G401.6 (cell line): ENCODE results near the gene KLHDC2.
"Not testable (repeated sequence)": the region's sequence is repeated elsewhere in the genome, so short reads cannot be mapped to it uniquely, and the experiment has no call there.

Experiments used
- FAIRE-seq: peaks from 2 replicates; lab custom pipeline; 2012; peaks lifted over from hg19 to GRCh38; lab: Jason Lieb, UNC

Gene KLHDC2

GRCh38 chr14:49767571-49768300 is at the start of gene KLHDC2:
TSS of gene KLHDC2 (plus strand) at chr14:49768153. CDS start at chr14:49768469, 316 bp downstream.
- no peak for FAIRE-seq

GRCh38 chr14:49720744-49721143 is 47.2 kb upstream of the KLHDC2 start:
- no peak for FAIRE-seq

GRCh38 chr14:49721733-49722435 is 46.1 kb upstream of the KLHDC2 start:
- not testable (repeated sequence) for FAIRE-seq

- FAIRE-seq = no peak
Observed at GRCh38 chr14:49727171-49727570, 40.8 kb upstream of the KLHDC2 start.

- no peak for FAIRE-seq
Observed at GRCh38 chr14:49732896-49733295, 35.1 kb upstream of the KLHDC2 start.

- no peak for FAIRE-seq
Observed at GRCh38 chr14:49733836-49734235, 34.1 kb upstream of the KLHDC2 start.

GRCh38 chr14:49735669-49736068 is 32.3 kb upstream of the KLHDC2 start:
- not testable (repeated sequence) for FAIRE-seq

- FAIRE-seq = no peak
Observed at GRCh38 chr14:49745191-49745590, 22.8 kb upstream of the KLHDC2 start.

- not testable (repeated sequence) for FAIRE-seq
Observed at GRCh38 chr14:49746476-49746875, 21.5 kb upstream of the KLHDC2 start.

GRCh38 chr14:49754570-49755097 is 13.3 kb upstream of the KLHDC2 start:
- no peak for FAIRE-seq

GRCh38 chr14:49755378-49755777 is 12.6 kb upstream of the KLHDC2 start:
- no peak for FAIRE-seq

GRCh38 chr14:49761839-49762551 is 6.0 kb upstream of the KLHDC2 start:
- FAIRE-seq = no peak

- no peak for FAIRE-seq
Observed at GRCh38 chr14:49766839-49767238, 1.1 kb upstream of the KLHDC2 start.

- no peak for FAIRE-seq
Observed at GRCh38 chr14:49767270-49767570, 733 bp upstream of the KLHDC2 start.

- FAIRE-seq = no peak
Observed at GRCh38 chr14:49768301-49769121, 558 bp downstream of the KLHDC2 start.

- FAIRE-seq = no peak
Observed at GRCh38 chr14:49769171-49769570, 1.2 kb downstream of the KLHDC2 start.

GRCh38 chr14:49769581-49770211 is 1.7 kb downstream of the KLHDC2 start:
- no peak for FAIRE-seq

- FAIRE-seq = no peak
Observed at GRCh38 chr14:49770212-49770817, 2.4 kb downstream of the KLHDC2 start.

GRCh38 chr14:49771691-49772090 is 3.7 kb downstream of the KLHDC2 start:
- not testable (repeated sequence) for FAIRE-seq

- no peak for FAIRE-seq
Observed at GRCh38 chr14:49774106-49774505, 6.2 kb downstream of the KLHDC2 start.

GRCh38 chr14:49778421-49778820 is 10.5 kb downstream of the KLHDC2 start:
- FAIRE-seq = no peak
